Caco-2 (cell line): ENCODE measurements around the gene PHC2. TPM values are rescaled to one million over a fixed set of nuclear protein-coding genes. Genes with fewer than 3 reads are reported as not detected.

ENCODE experiments used
- BruUV-seq: library from RNA; stranded (reverse); fragments of 400-500 nt; replicated peaks from 2 replicates; lab custom pipeline; 2021; lab: Mats Ljungman, UMichigan
- CTCF ChIA-PET: fragments of 300-600 bp; sonication (Branson Sonifier 250); formaldehyde crosslinking; loops from one replicate; lab custom pipeline; 2022; ENCODE audit warnings: antibody characterized with exemption; lab: Charles Lee
- POLR2A ChIA-PET: fragments of 300-600 bp; sonication (Branson Sonifier 250); formaldehyde crosslinking; loops from one replicate; lab custom pipeline; 2022; ENCODE audit warnings: antibody characterized with exemption; lab: Charles Lee
- DNase-seq, 2 experiments: peaks; one replicate each; pipeline versions ENCODE4 v3.0.0 to v3.0.0-alpha.2; 2020 to 2022
- H3K27me3 ChIP-seq: replicated peaks from 2 replicates; pipeline ENCODE4 v1.6.0; 2011; ENCODE audit warnings: low read length; ENCODE audit not compliant: control insufficient read depth, insufficient read depth
- H3K36me3 ChIP-seq: 2 replicates; pipeline ENCODE4 v1.5.1; 2011; ENCODE audit warnings: low read length; ENCODE audit not compliant: control insufficient read depth, insufficient read depth
- H3K4me1 ChIP-seq: fragments of 250-450 bp; sonication (Bioruptor Pico); 2 replicates; pipeline ENCODE4 v1.5.1; 2020; ENCODE audit warnings: mild to moderate bottlenecking
- H3K4me3 ChIP-seq: 2 replicates; pipeline ENCODE4 v1.5.1; 2011; ENCODE audit warnings: low read depth, mild to moderate bottlenecking, control low read depth, low read length
- H3K9me3 ChIP-seq: fragments of 250-450 bp; sonication (Bioruptor Pico); 2 replicates; pipeline ENCODE4 v1.5.1; 2020; ENCODE audit warnings: mild to moderate bottlenecking, moderate library complexity
- H3K27ac Mint-ChIP-seq: one replicate; pipeline ENCODE4 v1.8.0; 2022; ENCODE audit warnings: mixed read lengths; ENCODE audit not compliant: unreplicated experiment
- H3K27me3 Mint-ChIP-seq: one replicate; pipeline ENCODE4 v1.8.0; 2022; ENCODE audit warnings: mixed read lengths; ENCODE audit not compliant: insufficient read depth, unreplicated experiment
- H3K36me3 Mint-ChIP-seq: one replicate; pipeline ENCODE4 v1.8.0; 2022; ENCODE audit warnings: mild to moderate bottlenecking, mixed read lengths; ENCODE audit not compliant: insufficient read depth, unreplicated experiment
- H3K4me1 Mint-ChIP-seq: one replicate; pipeline ENCODE4 v1.8.0; 2022; ENCODE audit warnings: low read depth, mixed read lengths; ENCODE audit not compliant: unreplicated experiment
- H3K4me3 Mint-ChIP-seq: one replicate; pipeline ENCODE4 v1.8.0; 2022; ENCODE audit warnings: mild to moderate bottlenecking, moderate library complexity, mixed read lengths; ENCODE audit not compliant: unreplicated experiment
- H3K9me3 Mint-ChIP-seq: one replicate; pipeline ENCODE4 v1.8.0; 2022; ENCODE audit warnings: mixed read lengths; ENCODE audit not compliant: unreplicated experiment
- CTCF ChIP-seq, 2 experiments: fragments of 200-600 bp in 1 of 2; IDR thresholded peaks; 1 replicate in 1 of 2; 2 replicates in 1 of 2; pipeline versions ENCODE4 v1.5.1 to v1.8.0; 2011 to 2022; ENCODE audit warnings: antibody characterized with exemption in 1 of 2, control low read depth in 1 of 2, inconsistent platforms in 1 of 2, low read depth in 1 of 2, low read length in 1 of 2, mild to moderate bottlenecking in 1 of 2, moderate library complexity in 1 of 2; ENCODE audit not compliant: insufficient read depth in 1 of 2, severe bottlenecking in 1 of 2, unreplicated experiment in 1 of 2
- intact Hi-C: fragments of 100-400 bp; cut with micrococcal nuclease; formaldehyde crosslinking; loops from one replicate; pipeline ENCODE4 v1.10.0; 2022; ENCODE audit not compliant: unreplicated experiment
- total RNA-seq: library from RNA; stranded (reverse); gene quantifications from 2 replicates; pipeline ENCODE4 v1.2.3, GENCODE V29; 2022

The PHC2 gene
- total RNA-seq, 1 experiment from 2014 or later: 35.2 TPM

GRCh38 chr1:33369081-33369480, 61.8 kb downstream of the PHC2 start:
- Mint-ChIP-seq H3K27me3 (no peaks in the 10 kb centered on the region), H3K27ac (no peak overlapping the region), H3K36me3 (peaks cover 5% of the 10 kb centered on the region), H3K4me3 (no peak overlapping the region), H3K4me1 (peaks cover 12% of the 10 kb centered on the region), H3K9me3 (no peaks in the 10 kb centered on the region)
- POLR2A ChIA-PET: no interaction called here
- no peaks in the 10 kb centered on the region; the same call in 1 of the 2 replicates for H3K36me3 ChIP-seq
- no peak for TF ChIP-seq CTCF (IDR thresholded peaks at IDR 0.05; ENCODE audit: insufficient read depth in 1 of 2, low read depth in 1 of 2, low read length in 1 of 2, severe bottlenecking in 1 of 2, unreplicated experiment in 1 of 2)
- no peak overlapping the region for H3K4me3 ChIP-seq
- no TSS peak for BruUV-seq
- no peaks in the 10 kb centered on the region for H3K9me3 ChIP-seq
- no peaks in the 10 kb centered on the region for H3K27me3 ChIP-seq
- intact Hi-C loops: loop anchor here (5.0 to 10.0 kb wide), 2 partner anchors 88 to 244 kb away; no protein-coding TSS in a partner anchor
- CTCF ChIA-PET: interaction anchor here (2.4 kb wide), 1 partner anchor 73 kb away, joined by 11 read pairs; no protein-coding TSS in a partner anchor
- DNase-seq: no peak
- H3K4me1 ChIP-seq: peaks cover 18% of the 10 kb centered on the region; the same call in 1 of the 2 replicates

- TF ChIP-seq CTCF (IDR thresholded peaks at IDR 0.05; ENCODE audit: insufficient read depth in 1 of 2, low read depth in 1 of 2, low read length in 1 of 2, severe bottlenecking in 1 of 2, unreplicated experiment in 1 of 2): no peak
- Histone ChIP-seq H3K27me3 (no peaks in the 10 kb centered on the region), H3K4me3 (no peak overlapping the region), H3K4me1 (peaks cover 18% of the 10 kb centered on the region; the same call in 1 of the 2 replicates), H3K36me3 (no peaks in the 10 kb centered on the region; the same call in 1 of the 2 replicates), H3K9me3 (no peaks in the 10 kb centered on the region)
- intact Hi-C loops: loop anchor here (1.0 to 10.0 kb wide), 4 partner anchors 70 to 244 kb away; no protein-coding TSS in a partner anchor
- ChIA-PET CTCF (interaction anchor here (2.4 kb wide), 1 partner anchor 73 kb away, joined by 11 read pairs; no protein-coding TSS in a partner anchor), POLR2A (no interaction called here)
- no peak for DNase-seq
- Mint-ChIP-seq H3K36me3 (peaks cover 6% of the 10 kb centered on the region), H3K9me3 (no peaks in the 10 kb centered on the region), H3K27ac (no peak overlapping the region), H3K27me3 (no peaks in the 10 kb centered on the region), H3K4me1 (peaks cover 8% of the 10 kb centered on the region), H3K4me3 (no peak overlapping the region)
- BruUV-seq: no TSS peak
Measured at GRCh38 chr1:33368431-33368830, 62.5 kb downstream of the PHC2 start.

- H3K36me3 ChIP-seq: no peaks in the 10 kb centered on the region; the same call in 1 of the 2 replicates
- Mint-ChIP-seq H3K9me3 (no peaks in the 10 kb centered on the region), H3K4me3 (no peak overlapping the region), H3K27me3 (no peaks in the 10 kb centered on the region), H3K27ac (no peak overlapping the region), H3K36me3 (peaks cover 6% of the 10 kb centered on the region), H3K4me1 (peaks cover 8% of the 10 kb centered on the region)
- DNase-seq: peak; percentile 75 to 81
- H3K4me1 ChIP-seq: peaks cover 18% of the 10 kb centered on the region; the same call in 1 of the 2 replicates
- ChIA-PET POLR2A (no interaction called here), CTCF (interaction anchor here (2.4 kb wide), 1 partner anchor 72 kb away, joined by 11 read pairs; no protein-coding TSS in a partner anchor)
- no peak overlapping the region for H3K4me3 ChIP-seq
- H3K9me3 ChIP-seq: no peaks in the 10 kb centered on the region
- no TSS peak for BruUV-seq
- peak; percentile 67 to 84 for TF ChIP-seq CTCF (IDR thresholded peaks at IDR 0.05; ENCODE audit: insufficient read depth in 1 of 2, low read depth in 1 of 2, low read length in 1 of 2, severe bottlenecking in 1 of 2, unreplicated experiment in 1 of 2)
- intact Hi-C loops: loop anchor here (1.0 to 10.0 kb wide), 5 partner anchors 69 to 243 kb away; no protein-coding TSS in a partner anchor
- H3K27me3 ChIP-seq: no peaks in the 10 kb centered on the region
Measured at GRCh38 chr1:33367485-33368405, 63.1 kb downstream of the PHC2 start.
